Fibroblast of the conjunctiva (primary cell): ENCODE results near the gene DRAM2.
"Not testable (repeated sequence)": the region's sequence is repeated elsewhere in the genome, so short reads cannot be mapped to it uniquely, and the experiment has no call there.

Experiments
- DNase-seq: peaks from one replicate; pipeline ENCODE4 v3.0.0-alpha.2; 2010; ENCODE audit warnings: low read depth

Gene DRAM2

GRCh38 chr1:111082421-111083203, 57.3 kb downstream of the DRAM2 start:
- DNase-seq = peak; percentile 1

DNA sequence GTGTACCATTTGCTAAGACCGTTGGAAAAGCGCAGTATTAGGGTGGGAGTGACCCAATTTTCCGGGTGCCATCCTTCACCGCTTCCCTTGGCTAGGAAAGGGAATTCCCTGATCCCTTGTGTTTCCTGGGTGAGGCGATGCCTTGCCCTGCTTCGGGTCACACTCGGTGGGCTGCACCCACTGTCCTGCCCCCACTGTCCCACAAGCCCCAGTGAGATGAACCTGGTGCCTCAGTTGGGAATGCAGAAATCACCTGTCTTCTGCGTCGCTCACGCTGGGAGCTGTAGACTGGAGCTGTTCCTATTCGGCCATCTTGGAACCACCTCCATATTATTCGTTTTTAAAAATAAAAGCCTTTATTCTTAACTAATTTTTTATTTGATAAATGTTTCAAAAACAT, 60.6 kb downstream of the DRAM2 start:
- DNase-seq = not testable (repeated sequence)

- not testable (repeated sequence) for DNase-seq
Measured at GRCh38 chr1:111077312-111077711, 62.6 kb downstream of the DRAM2 start.
